Left ventricle myocardium inferior (tissue), 1 donor: ENCODE measurements around the gene BTBD19. TPM values are rescaled to one million over a fixed set of nuclear protein-coding genes. Genes with fewer than 3 reads are reported as not detected.
A peak's percentile ranks its signal among the peaks of the same experiment; 100 is the strongest.

ENCODE experiments used
- DNase-seq: peaks from one replicate; pipeline ENCODE4 v3.0.0-alpha.2; 2020
- H3K27ac ChIP-seq: fragments of 200-600 bp; replicated peaks from 2 replicates; pipeline ENCODE4 v1.8.0; 2021
- H3K27me3 ChIP-seq: fragments of 200-600 bp; 2 replicates; pipeline ENCODE4 v1.8.0; 2021; ENCODE audit warnings: low read depth
- H3K36me3 ChIP-seq: fragments of 200-600 bp; 2 replicates; pipeline ENCODE4 v1.8.0; 2021
- H3K4me1 ChIP-seq: fragments of 200-600 bp; 2 replicates; pipeline ENCODE4 v1.8.0; 2021
- H3K4me3 ChIP-seq: fragments of 200-600 bp; 2 replicates; pipeline ENCODE4 v1.8.0; 2021; ENCODE audit warnings: mild to moderate bottlenecking, moderate library complexity
- H3K9me3 ChIP-seq: fragments of 200-600 bp; replicated peaks from 2 replicates; pipeline ENCODE4 v1.8.0; 2021
- intact Hi-C: fragments of 100-400 bp; cut with micrococcal nuclease; formaldehyde crosslinking; loops from one replicate; pipeline ENCODE4 v1.11.0; 2022
- total RNA-seq: library from RNA; stranded (reverse); fragmentation: NEBNext Ultra II Directional; extraction: Animal tissue kit (Norgen Biotek cat#: 25700); gene quantifications from one replicate; pipeline ENCODE4 v1.2.1, GENCODE V29; 2021
- TF ChIP-seq, protein P1 (sequence below): fragments of 200-600 bp; IDR thresholded peaks from 2 replicates; pipeline ENCODE4 v1.8.0; 2021; ENCODE audit warnings: antibody characterized with exemption, mild to moderate bottlenecking, borderline replicate concordance
- donor health status: DM: no; HTN: yes; CAD: no; lungs with severe emphysema.

BTBD19 gene
- total RNA-seq, 1 donor from 2014 or later = 3.5 TPM

DNA sequence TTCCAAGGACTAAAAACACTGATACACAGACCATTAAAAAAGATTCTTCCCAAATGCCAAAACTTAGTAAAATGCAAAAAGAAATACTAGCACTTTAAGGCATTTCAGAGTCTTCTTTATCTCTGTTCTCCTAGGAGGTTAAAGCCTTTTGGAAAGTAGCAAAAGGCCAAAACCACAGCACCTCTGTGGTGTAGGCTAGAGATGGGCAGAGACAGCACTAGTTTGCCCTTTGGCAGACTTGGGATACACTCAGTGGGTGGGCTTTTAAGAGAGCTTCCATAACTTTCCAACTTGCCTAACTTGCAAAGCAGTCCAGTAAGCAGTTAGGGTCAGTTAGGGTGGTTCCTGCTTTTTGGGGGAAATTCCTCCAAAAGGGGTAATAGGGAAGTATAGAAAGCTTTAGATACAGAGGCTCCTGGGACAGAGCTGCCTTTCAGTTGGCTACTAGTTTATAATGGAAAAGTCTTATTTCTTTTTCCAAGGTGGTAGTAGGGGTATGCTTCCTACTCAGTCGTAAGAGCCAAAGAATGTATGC lies 52.6 kb downstream of the BTBD19 start:
- intact Hi-C loops = no loop called here
- Histone ChIP-seq H3K4me1 (peaks cover 18% of the 10 kb centered on the region), H3K9me3 (no peaks in the 10 kb centered on the region), H3K36me3 (peaks cover 36% of the 10 kb centered on the region), H3K27me3 (no peaks in the 10 kb centered on the region), H3K4me3 (no peak overlapping the region), H3K27ac (peak overlapping the region; percentile 2)
- TF ChIP-seq, protein P1, sequence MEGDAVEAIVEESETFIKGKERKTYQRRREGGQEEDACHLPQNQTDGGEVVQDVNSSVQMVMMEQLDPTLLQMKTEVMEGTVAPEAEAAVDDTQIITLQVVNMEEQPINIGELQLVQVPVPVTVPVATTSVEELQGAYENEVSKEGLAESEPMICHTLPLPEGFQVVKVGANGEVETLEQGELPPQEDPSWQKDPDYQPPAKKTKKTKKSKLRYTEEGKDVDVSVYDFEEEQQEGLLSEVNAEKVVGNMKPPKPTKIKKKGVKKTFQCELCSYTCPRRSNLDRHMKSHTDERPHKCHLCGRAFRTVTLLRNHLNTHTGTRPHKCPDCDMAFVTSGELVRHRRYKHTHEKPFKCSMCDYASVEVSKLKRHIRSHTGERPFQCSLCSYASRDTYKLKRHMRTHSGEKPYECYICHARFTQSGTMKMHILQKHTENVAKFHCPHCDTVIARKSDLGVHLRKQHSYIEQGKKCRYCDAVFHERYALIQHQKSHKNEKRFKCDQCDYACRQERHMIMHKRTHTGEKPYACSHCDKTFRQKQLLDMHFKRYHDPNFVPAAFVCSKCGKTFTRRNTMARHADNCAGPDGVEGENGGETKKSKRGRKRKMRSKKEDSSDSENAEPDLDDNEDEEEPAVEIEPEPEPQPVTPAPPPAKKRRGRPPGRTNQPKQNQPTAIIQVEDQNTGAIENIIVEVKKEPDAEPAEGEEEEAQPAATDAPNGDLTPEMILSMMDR = no peak
- DNase-seq = no peak

DNA sequence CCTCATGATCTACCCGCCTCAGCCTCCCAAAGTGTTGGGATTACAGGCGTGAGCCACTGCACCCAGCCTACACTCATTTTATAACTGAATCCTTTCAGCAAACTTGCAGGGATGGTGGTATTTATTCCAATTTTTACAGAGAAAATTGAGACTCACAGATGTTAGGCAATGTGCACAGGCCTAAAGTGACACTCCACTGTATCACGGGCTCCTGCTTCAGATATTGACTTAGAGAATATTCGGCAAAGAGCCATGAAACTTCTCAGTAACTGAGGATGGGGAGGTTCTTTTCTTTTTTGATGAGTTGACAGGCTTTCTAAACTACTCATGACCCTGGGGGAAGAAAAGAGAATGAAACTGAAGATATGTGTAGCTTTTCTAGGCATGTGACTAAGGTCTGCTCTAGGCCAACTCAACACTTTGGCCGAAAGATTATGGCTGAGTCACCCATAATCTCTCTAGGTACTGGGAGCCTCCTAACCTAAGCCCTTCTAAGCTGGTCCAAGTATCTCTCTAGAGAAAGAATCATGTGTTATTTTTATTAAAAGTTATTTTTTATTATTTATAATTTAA lies 54.6 kb downstream of the BTBD19 start:
- Histone ChIP-seq H3K4me1 (peaks cover 18% of the 10 kb centered on the region), H3K36me3 (peaks cover 37% of the 10 kb centered on the region), H3K27ac (no peak overlapping the region), H3K4me3 (no peak overlapping the region), H3K27me3 (no peaks in the 10 kb centered on the region), H3K9me3 (no peaks in the 10 kb centered on the region)
- intact Hi-C loops = no loop called here
- DNase-seq = no peak
- TF ChIP-seq, protein P1 = no peak

Other genes with a start within 250 kb of the BTBD19 start
- 11.5 TPM for gene TMEM53, start 134.0 kb upstream of the BTBD19 start, total RNA-seq
- 1.1 TPM for gene ARMH1, start 133.8 kb upstream of the BTBD19 start, total RNA-seq
- not detected for gene RNU5D-1, start 77.4 kb upstream of the BTBD19 start, total RNA-seq
- 1.6 TPM for gene KIF2C, start 68.7 kb upstream of the BTBD19 start, total RNA-seq
- gene RPS8, start 33.0 kb upstream of the BTBD19 start, total RNA-seq = 717 TPM
- gene BEST4, start 20.4 kb upstream of the BTBD19 start, total RNA-seq = 0.11 TPM
- 5.4 TPM for gene PLK3, start 8.1 kb upstream of the BTBD19 start, total RNA-seq
- gene DYNLT4, start 1.2 kb upstream of the BTBD19 start, total RNA-seq = 1.9 TPM
- 0.25 TPM for gene PTCH2, start 34.7 kb downstream of the BTBD19 start, total RNA-seq
- gene EIF2B3, start 178.1 kb downstream of the BTBD19 start, total RNA-seq = 42.1 TPM
- gene HECTD3, start 202.8 kb downstream of the BTBD19 start, total RNA-seq = 19.1 TPM
- gene UROD, start 203.7 kb downstream of the BTBD19 start, total RNA-seq = 67.5 TPM